ENCODE data around the gene CACNA1E.
"Not testable (repeated sequence)": the region's sequence is repeated elsewhere in the genome, so short reads cannot be mapped to it uniquely, and the experiment has no call there.

The CACNA1E gene

GRCh38 chr1:181807251-181807650, 323.9 kb downstream of the CACNA1E start:
- peak; percentile 3 for DNase-seq (ENCODE audit: low read depth, low spot score)

GRCh38 chr1:181809991-181810545, 326.8 kb downstream of the CACNA1E start:
- no peak for DNase-seq (ENCODE audit: low read depth, low spot score)

GRCh38 chr1:181812208-181812607, 328.9 kb downstream of the CACNA1E start:
- DNase-seq (ENCODE audit: low read depth, low spot score) = no peak

GRCh38 chr1:181813266-181813665, 329.9 kb downstream of the CACNA1E start:
- no peak for DNase-seq (ENCODE audit: low read depth, low spot score)

GRCh38 chr1:181816608-181817007, 333.3 kb downstream of the CACNA1E start:
- DNase-seq (ENCODE audit: low read depth, low spot score) = no peak

- DNase-seq (ENCODE audit: low read depth, low spot score) = no peak
Measured at GRCh38 chr1:181817091-181817490, 333.8 kb downstream of the CACNA1E start.

GRCh38 chr1:181818459-181818858, 335.1 kb downstream of the CACNA1E start:
- no peak for DNase-seq (ENCODE audit: low read depth, low spot score)

GRCh38 chr1:181818943-181819342, 335.6 kb downstream of the CACNA1E start:
- DNase-seq (ENCODE audit: low read depth, low spot score) = no peak

GRCh38 chr1:181821701-181822100, 338.4 kb downstream of the CACNA1E start:
- DNase-seq (ENCODE audit: low read depth, low spot score) = no peak

GRCh38 chr1:181832173-181832880, 349.0 kb downstream of the CACNA1E start:
- DNase-seq (ENCODE audit: low read depth, low spot score) = not testable (repeated sequence)

- DNase-seq (ENCODE audit: low read depth, low spot score) = no peak
Measured at GRCh38 chr1:181846001-181846645, 362.8 kb downstream of the CACNA1E start.

GRCh38 chr1:181846681-181847080, 363.4 kb downstream of the CACNA1E start:
- DNase-seq (ENCODE audit: low read depth, low spot score) = no peak

GRCh38 chr1:181849071-181849470, 365.8 kb downstream of the CACNA1E start:
- DNase-seq (ENCODE audit: low read depth, low spot score) = no peak

- DNase-seq (ENCODE audit: low read depth, low spot score) = not testable (repeated sequence)
Measured at GRCh38 chr1:181854212-181854611, 370.9 kb downstream of the CACNA1E start.

GRCh38 chr1:181855380-181855779, 372.1 kb downstream of the CACNA1E start:
- DNase-seq (ENCODE audit: low read depth, low spot score) = no peak
